NCI-H1417 treated with DMSO at 0.1 percent for 48 hours (cell line): ENCODE results near the gene OPN5.

Experiments used
- DNase-seq: peaks from one replicate; lab custom pipeline; 2025; lab: John Stamatoyannopoulos, UW

OPN5 gene

GRCh38 chr6:47789553-47789952 lies 7.7 kb downstream of the OPN5 start:
- no peak for DNase-seq

GRCh38 chr6:47792216-47792733 lies 10.4 kb downstream of the OPN5 start:
- no peak for DNase-seq

GRCh38 chr6:47794577-47795135 lies 12.8 kb downstream of the OPN5 start:
- no peak for DNase-seq

DNA sequence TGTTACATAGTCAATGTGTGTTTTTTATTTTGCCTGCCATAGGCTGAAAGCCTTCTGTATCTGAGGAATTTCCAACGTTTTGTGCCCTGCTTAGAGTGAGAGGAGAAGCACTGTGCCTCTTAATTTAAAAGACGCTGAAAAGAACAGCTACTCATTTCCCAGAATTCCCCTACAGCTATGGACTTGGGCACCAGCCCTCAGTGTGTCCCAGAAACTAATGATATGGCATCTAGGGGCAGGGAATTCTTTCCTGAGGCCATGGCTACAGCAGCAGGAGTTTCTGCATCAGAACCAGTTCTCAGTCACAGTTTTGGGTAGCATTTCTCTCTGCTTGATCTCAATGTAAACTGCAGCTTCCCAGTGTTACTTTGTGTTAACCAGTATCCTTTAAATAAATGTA lies 20.2 kb downstream of the OPN5 start:
- DNase-seq = no peak

DNA sequence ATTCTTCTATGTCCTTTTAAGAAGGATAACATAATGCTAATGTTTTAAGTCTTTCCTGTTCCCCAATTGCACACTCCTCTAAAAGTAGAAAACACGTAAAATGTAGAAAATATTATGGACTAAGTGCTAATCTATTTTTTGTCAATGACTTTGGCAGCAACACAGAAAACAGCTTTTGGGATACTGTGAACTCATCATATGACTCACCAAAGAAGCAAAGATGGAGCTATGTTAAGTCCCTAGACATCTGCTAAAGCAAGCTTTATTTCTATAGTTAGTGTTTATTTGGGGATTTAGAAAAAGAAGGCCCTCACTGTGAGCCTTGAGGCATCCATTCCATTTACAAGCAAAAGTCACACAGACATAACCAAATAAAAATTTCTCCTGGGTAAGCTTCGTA lies 23.0 kb downstream of the OPN5 start:
- no peak for DNase-seq

DNA sequence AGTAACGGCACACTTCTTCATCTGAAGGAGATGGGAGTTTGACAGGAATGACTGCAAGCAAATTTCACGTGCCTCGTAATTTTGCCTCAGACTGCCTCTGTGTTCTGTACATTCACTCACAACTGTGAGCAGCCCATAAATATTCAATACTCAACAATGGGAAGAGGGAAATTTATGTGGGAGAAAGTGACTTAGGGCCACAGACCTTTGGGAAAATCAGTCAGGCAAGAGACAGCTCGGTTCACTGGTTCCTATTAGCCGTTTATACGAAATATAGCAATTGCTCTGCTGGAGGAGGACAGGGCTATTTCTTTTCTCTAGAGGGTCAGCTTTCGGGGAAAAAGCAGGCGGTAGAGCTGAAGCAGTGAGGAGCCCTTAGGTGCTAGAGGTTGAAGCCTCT lies 28.0 kb downstream of the OPN5 start:
- DNase-seq = no peak

GRCh38 chr6:47810885-47811284 lies 29.1 kb downstream of the OPN5 start:
- DNase-seq = no peak

GRCh38 chr6:47811443-47811842 lies 29.6 kb downstream of the OPN5 start:
- DNase-seq = no peak

DNA sequence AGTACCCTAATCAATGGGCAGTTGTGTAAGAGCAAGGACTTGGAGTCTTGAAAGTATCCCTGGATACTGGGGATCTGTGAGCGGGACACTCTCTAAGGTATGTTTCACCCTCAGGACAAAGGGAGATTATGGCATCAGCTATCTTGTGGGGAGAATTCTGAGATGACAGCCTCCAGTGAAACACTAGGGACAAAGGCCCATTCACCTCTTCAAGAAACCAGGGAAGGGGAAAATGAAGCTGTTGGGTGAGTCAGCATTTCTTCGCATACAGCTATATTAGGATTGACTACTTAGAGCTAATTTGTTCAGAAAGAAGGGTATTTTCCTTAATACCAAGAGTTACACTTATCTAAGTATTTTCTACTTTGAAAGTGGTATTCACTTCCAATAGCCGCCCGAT lies 35.9 kb downstream of the OPN5 start:
- no peak for DNase-seq

GRCh38 chr6:47819461-47819860 lies 37.6 kb downstream of the OPN5 start:
- no peak for DNase-seq

DNA sequence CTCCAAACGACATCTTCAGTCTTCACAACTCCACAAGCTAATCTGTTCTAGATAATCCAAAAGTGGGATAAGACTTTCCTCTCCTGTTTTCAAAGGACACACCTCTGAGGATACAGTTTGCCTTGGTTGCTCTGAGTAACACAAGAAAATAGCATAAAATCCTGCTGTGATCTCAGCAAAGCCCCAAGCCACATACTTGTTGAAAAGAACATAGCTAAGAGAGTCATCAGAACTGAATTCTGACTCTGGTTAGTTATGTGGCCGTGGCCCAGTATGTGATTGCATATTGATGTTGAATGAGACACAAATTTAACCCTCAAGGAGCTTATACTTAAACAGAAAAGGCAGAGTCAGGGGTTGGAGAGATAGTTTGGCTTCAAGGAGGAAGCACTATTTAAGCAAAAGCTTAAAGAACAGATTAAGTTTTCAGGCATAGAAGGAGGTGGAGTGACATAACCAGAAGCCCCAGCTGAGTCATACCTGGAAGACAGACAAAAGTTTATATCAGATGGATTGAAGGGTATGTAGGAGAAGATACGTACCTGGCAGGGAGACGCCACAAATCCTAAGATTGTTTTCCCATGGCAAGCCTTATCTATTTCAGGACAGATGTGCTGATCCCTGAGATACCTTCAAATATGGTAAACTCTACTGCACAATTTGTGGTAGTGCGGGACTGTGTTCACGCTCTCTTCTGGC lies 41.2 kb downstream of the OPN5 start:
- no peak for DNase-seq

DNA sequence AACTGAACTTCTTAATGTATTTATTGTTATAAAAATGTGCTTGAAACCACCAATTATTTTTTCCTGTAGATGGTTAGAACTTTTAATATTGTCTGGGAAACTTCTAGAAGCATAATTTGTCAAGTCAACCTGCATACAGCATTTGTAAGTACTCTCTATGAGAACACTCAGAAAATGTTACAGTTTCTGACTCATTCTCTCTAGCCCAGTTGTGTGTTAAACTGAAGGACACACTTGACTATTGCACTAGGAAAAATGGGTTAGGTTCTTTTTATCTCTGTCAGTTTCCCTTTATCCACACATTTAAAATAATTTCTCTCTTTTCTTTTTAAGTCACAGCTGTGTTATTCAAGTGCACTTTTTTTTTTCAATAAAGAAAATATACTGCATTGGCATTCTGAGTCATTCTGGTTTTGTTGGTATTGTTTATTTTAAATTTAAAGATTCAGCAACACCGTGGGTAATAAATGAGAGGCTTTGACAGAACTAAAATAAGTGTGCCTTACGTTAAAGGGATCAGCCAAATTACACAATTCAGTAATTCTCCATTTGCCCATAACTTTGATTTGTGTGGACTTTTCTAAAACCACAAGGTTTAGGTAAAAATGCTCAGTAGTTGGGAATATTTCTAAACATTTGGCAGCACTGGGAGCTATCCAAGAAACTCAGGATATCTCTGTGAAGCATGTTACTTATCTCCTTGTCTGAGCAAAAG lies 50.7 kb downstream of the OPN5 start:
- DNase-seq = no peak

- DNase-seq = no peak
Measured at GRCh38 chr6:47834196-47834595, 52.4 kb downstream of the OPN5 start.

DNA sequence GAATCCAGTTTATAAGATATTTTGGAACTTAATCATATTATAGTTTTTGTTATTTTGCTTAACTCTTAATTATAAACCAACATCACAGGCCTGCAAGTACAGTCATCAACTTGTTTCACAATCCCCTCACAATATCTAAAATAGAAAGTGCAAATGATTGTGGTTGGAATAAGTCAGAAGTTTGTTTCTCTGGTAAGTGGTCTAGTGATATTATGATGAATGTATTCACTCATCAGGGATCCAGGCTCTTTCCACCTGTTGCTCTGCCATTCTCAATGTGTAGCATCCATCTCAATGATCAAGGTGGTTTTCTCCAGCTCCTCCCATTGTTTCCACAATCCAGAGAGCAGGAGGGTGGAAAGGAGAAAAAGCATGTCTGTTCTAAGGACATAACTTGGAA lies 54.2 kb downstream of the OPN5 start:
- no peak for DNase-seq

DNA sequence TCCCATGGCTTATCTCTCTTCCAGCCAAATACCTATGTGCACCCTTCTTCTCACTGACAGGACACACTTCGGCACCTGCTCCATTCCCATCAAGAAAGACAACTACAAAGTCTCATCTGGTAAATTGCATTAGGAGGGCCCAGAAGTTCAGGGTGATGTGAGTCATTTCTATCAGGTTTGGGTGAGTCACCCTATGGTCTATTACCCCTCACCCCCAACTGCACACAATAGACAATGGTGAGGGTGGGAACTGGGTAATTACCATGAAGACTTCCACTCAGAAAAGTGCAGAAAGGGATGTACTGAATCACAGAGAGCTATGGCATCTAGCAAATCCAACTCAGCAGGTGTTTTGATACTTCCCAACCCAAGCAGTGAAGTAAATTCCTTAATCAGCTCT lies 54.8 kb downstream of the OPN5 start:
- DNase-seq = no peak

GRCh38 chr6:47839645-47840044 lies 57.8 kb downstream of the OPN5 start:
- DNase-seq = no peak

- DNase-seq = no peak
Measured at GRCh38 chr6:47844881-47845280, 63.0 kb downstream of the OPN5 start.

GRCh38 chr6:47846752-47847151 lies 64.9 kb downstream of the OPN5 start:
- DNase-seq = no peak

DNA sequence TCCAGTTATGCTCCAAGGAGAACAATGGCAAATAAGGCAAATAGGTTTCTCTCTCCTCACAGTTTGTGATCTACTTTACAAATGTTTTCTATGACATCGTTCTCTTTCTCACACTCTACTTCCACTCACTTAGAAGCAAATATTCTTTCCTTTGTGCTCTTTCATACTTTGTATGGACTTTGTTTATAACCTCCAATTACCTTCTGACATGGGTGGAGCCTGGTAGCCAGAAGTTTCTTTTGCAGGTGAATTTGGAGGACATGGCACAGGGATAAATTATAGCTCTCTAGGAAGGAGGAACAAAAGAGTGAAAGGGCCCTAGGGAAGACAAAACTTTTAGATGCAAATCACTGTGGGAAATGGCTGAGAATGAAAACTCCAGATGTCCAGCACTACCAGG lies 69.3 kb downstream of the OPN5 start:
- DNase-seq = no peak

DNA sequence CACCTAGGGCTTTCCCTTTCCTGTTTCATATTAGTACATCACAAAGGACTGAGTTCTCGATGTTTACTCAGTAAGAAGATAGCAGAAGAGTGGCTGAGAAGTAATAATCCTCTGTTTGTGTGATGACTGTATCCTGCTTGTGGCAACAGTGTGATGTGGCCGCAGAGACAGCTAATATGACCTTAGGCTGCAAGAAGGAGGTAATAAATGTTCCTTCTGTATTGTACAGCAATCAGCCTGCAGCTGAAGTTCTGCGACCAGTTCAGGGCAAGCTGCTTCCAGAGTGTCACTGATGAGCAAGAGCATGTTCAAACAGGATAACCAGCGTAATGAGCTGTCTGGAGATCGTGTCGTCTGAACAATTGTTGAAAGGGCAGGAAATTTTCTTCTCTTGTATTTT lies 70.9 kb downstream of the OPN5 start:
- no peak for DNase-seq

DNA sequence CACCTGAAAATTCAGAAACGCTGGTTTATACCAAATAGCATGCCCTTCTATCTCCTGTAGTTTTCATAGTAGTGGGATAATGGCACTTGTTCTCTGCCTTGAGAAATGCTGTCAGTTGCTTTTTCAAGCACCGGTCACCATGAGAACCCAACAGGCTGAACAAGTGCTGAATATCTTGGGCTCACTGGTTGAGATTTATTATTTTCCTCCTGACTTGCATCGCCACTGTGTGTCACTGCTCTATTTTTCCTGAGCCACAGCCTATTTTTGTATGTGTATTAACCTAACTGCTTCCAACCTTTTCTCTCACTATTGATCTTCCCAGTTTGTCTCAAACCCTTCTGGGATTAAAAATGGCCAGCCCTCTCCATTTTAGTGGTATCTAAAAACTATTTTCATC lies 71.9 kb downstream of the OPN5 start:
- DNase-seq = no peak

DNA sequence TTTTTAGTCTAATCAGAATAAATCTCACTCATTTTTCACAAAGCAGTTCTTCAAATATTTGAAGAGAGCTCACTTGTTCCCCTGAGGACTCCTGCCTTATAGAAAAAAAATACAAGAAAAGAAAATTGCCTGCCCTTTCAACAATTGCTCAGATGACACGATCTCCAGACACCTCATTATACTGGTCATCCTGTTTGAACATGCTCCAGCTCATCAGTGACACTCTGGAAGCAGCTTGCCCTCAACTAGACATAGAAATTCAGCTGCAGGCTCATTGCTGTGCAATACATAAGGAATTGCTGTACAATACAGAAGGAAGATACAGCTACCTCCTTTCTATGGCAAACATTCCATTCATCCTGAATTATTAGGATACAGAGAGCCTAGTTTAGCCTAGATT lies 73.1 kb downstream of the OPN5 start:
- no peak for DNase-seq

DNA sequence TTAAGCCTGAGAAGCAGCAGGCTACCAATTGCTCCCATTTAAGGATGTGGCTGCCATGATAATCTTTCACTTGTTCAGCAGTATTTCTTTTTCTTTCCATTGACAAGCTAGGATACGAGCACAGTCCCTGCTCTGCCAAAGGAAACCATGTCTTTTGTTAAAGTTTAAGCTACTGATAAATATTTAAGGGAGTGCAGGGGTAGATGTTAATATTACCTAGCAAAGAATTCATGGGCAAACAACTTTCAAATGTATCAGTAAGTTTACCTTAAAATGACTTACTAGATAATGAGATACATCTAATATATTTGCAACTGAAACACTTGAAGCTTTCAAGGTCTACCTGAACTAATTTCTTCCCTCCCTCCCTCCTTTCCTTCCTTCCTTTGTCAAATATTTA lies 77.3 kb downstream of the OPN5 start:
- no peak for DNase-seq
